ENCODE results near the gene DKK1.

Gene DKK1, protein sequence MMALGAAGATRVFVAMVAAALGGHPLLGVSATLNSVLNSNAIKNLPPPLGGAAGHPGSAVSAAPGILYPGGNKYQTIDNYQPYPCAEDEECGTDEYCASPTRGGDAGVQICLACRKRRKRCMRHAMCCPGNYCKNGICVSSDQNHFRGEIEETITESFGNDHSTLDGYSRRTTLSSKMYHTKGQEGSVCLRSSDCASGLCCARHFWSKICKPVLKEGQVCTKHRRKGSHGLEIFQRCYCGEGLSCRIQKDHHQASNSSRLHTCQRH

GRCh38 chr10:52313933-52314821 lies at the start of gene DKK1:
Gene DKK1 (plus strand): TSS chr10:52314281. CDS start chr10:52314435, 154 bp downstream.
- DNase-seq = no peak

- DNase-seq = no peak
Observed at GRCh38 chr10:52265131-52265926, 48.8 kb upstream of the DKK1 start.

DNA sequence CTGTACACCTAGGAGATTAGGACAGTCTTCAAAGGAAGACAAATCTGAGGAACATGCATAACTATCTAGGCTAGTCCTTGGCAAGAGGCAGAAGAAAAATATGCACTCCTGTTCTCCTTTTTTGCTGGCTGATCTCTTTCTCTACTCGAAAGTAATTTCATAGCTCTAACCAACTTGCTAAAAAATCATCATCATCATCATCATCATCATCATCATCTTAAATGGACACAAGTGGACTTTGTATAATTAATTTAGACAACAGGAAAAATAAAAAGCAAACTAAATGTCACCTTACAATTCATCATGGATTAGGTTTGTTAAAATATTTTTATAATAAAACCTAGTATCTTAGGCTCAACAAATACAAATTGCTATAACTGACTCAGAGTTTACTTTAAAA lies 47.2 kb upstream of the DKK1 start:
- no peak for DNase-seq

- no peak for DNase-seq
Observed at GRCh38 chr10:52268790-52269189, 45.3 kb upstream of the DKK1 start.

GRCh38 chr10:52269233-52269632 lies 44.8 kb upstream of the DKK1 start:
- no peak for DNase-seq

- DNase-seq = no peak
Observed at GRCh38 chr10:52276163-52276562, 37.9 kb upstream of the DKK1 start.

DNA sequence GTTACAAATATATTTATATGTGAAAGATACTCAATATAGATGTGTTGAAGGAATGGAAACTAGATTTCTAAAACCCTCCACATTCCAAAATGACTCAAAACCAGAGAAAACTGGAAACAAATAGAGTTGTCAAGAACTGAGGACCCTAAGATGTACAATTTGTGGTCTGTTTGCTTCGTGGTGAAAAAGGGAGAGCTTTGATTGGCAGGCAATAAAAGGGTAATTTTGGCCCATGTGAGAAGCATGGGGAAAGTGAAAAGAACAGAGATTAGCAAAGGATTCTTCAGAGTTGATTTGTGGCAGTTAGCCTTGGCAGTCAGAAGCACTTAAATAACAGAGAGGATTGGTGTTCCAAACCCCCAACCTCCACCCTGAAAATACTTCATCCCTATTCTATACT lies 37.1 kb upstream of the DKK1 start:
- no peak for DNase-seq

GRCh38 chr10:52279546-52279945 lies 34.5 kb upstream of the DKK1 start:
- no peak for DNase-seq

DNA sequence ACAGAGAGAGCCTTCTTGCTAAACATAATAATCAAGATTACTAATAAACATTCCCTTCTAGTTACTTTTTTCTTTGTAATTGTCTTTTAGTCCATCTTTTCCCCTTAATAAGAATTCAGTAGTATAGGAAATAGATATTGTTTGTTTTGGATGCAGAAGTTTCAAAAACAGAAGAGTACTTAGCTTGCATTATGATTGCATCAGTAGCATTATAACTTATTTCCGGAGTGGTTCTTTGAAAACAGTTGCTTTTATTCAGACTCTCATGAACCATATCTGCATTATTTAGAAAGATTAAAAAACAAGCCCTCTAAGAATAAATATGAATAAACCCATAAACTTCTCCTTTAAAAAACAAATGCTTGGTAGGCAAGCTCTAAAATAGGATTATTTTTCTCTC lies 34.0 kb upstream of the DKK1 start:
- no peak for DNase-seq

DNA sequence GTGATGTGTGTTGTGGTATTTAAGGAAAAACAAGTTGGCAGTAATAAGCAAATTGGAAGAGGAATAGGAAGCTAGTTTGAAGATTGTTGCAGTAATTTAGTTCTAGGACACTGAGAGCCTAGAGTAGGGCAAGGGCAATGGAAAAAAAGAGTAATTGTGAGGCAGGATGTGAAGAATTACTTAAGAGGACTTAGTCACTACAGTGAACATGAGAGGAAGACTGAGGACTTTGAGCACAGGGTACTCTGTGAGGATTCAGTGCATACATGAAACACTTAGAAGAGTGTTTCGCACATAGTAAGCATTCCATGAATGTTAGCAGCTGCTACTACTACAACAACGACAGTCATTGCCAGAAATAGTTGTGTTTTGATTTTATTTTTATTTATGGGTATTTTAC lies 30.9 kb upstream of the DKK1 start:
- no peak for DNase-seq

GRCh38 chr10:52284416-52285013 lies 29.6 kb upstream of the DKK1 start:
- no peak for DNase-seq

- no peak for DNase-seq
Observed at GRCh38 chr10:52287866-52288265, 26.2 kb upstream of the DKK1 start.

DNA sequence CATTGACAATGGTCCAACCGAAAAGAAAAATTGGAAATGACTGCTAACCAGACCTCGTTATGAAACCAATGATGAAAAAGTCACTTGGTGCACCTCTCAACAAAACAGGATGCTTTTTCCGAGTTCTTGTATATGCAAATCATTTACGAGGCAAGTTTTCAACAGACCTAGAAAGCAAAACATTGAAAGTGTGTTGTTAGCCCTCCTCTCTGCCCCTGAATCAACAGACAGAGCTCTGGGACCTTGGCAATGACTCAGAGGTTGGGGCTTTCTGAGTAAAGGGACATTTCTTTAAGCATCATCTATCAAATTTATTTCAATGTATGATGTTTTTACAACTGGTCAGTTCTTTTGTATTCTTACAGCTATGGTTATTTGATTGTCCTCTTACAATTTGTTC lies 16.3 kb upstream of the DKK1 start:
- no peak for DNase-seq

GRCh38 chr10:52300599-52301277 lies 13.3 kb upstream of the DKK1 start:
- DNase-seq = no peak

- peak; percentile 0 for DNase-seq
Observed at GRCh38 chr10:52308251-52309031, 5.6 kb upstream of the DKK1 start.

DNA sequence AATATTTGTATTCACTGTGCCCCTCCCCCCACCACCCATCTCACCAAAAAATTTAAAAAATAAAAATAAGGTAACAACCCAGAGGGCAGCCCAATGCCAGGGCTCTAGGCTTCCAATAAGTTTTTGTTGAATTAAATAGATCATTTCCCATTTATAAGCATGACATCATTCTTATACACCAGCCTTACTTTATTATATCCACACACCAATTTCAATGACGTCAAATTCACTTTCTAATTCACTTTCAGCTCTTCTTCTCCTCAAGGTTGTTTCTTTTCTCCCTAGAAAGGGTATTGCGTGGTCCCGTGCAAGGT lies 1.2 kb upstream of the DKK1 start:
- DNase-seq = no peak

DNA sequence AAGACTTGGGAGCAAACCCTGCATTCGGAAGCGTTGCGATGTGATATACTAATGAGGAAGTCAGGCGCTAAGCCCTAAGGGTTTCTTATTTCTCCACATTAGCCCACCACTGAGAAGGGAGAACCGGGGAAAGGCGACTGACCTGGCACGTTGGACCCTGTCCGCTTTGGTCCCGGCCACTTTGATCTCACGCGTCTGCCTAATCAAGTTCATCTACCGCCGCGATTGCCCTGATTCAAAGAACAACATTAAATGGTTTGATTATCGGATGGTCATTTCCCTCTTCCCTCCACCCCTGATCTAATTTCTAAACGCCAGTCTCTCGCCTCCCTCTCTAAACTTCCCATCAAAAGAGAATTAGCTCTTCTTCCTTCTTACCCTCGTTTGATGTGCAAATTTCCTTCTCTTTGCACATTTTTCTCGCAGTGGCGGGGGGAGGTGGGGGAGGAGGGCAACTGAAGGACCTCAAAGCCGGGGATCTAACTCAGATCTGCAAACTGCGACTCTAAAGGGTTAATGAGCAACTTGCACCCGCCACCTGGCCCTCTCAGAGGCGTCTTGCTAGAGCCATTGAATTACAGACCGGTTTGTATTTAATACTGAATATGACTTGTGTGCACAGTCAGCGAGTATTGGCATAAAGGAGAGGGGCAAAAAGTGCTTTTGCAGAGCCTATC lies 687 bp upstream of the DKK1 start:
- DNase-seq = no peak

- no peak for DNase-seq
Observed at GRCh38 chr10:52314822-52315552, 906 bp downstream of the DKK1 start.

GRCh38 chr10:52316001-52316400 lies 1.9 kb downstream of the DKK1 start:
- no peak for DNase-seq

GRCh38 chr10:52316500-52316899 lies 2.4 kb downstream of the DKK1 start:
- no peak for DNase-seq

Data from NCI-H524 treated with DMSO at 0.1 percent for 48 hours (cell line).